GM21737 (cell line): Measurements from ENCODE around the gene DCAF8L1.
"Not testable (repeated sequence)": the region's sequence is repeated elsewhere in the genome, so short reads cannot be mapped to it uniquely, and the experiment has no call there.

Experiments used
- ATAC-seq: cut with Tn5 transposase; IDR thresholded peaks from one replicate; pipeline ENCODE4 v1.9.1; 2021; ENCODE audit warnings: mild to moderate bottlenecking, moderate library complexity; ENCODE audit not compliant: unreplicated experiment

Gene DCAF8L1

DNA sequence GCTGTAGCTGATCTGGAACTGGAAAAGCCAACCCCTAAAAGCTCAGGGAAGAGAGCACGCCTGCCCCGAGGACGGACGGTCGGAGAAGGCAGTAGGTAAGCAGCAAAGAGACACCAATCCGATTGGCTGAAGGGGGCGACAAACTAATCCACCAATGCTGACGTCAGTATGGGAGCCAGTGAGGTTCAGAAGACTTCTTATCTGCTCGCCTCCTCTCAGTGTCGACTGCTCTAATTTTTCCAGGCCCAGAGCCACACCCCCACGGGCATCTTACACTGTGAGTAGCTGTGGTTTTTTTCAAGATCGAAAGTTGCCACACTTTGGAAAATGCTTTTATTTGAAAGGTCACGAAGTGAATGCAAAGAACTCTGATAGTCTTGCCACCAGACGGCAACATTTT, at the start of gene DCAF8L1:
Gene DCAF8L1, minus strand, starts transcription at position 101 of the 400 bp plus-strand sequence. CDS start 115 bp downstream, outside the sequence.
- no peak for ATAC-seq

DNA sequence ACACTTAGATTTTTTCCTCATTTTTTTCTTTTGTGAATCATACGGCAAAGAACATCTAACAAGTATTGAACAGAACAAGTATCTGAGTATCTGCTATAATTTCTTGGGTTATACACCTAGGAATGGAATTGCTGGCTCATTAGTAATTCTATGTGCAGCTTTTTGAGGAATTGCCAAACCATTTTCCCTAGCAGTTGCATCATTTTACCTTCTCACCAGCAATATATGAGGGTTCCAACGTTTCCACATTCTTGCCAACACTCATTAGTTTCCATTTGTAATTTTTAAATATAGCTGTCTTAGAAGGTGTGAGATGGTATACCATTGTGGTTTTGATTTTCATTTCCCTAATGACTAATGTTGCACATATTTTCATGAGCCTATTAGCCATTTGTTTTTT, 41.1 kb upstream of the DCAF8L1 start:
- ATAC-seq = no peak

DNA sequence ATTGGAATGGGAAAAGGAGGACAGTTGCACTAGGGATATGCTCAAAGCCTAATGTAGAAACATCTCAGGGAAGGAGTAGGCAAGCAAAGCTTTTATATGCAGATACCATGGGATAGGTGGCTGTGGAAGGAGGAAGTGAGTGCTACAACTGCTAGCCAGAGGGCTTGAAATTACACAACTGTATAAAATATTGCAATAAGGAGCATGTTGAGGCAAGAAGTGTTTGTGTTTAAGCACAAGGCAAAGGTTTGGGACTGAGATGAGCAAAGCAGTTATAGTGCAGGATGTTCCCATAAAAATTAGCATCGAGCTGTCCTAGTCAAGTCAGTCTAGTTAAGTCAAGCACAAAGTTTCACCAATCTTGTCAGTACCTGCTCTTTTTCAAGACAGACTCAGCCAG, 35.6 kb upstream of the DCAF8L1 start:
- no peak for ATAC-seq

DNA sequence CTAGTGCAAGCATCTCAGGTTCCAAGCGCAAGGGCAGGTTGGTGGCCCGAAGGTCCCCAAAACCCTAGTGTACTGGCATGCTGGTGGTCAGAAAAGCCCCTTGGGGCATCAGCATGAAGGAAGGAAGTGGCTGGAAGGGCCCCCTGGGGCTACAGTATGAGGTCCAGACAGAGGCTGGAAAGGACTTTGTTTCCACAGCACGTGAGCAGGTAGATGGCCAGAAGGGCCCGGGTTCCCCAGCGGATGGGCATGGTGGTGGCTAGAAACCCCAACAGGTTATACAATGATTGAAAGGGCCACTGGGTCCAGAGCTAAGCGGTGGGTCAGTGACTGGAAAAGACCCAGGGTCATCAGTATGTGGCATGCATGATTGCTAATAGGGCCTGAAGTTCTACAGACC, 34.7 kb upstream of the DCAF8L1 start:
- ATAC-seq = no peak

DNA sequence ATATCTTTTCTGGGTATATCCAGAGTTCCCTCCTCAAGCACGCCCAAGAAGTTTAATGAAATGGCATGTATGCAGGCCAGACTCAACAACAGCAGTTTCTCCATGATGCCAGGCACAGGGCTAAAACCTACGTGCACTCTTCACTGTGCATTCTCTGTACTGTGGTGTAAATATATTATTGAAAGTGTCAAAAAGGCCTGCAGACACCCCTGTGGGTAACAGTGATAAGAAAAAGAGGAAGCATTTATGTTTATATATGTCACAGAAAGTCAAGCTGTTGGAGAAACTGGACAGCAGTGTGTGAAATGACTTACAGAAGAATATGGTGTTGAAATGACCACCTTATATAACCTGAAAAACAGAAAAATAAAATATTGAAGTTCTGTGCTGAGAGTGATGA, 29.6 kb upstream of the DCAF8L1 start:
- ATAC-seq = no peak

DNA sequence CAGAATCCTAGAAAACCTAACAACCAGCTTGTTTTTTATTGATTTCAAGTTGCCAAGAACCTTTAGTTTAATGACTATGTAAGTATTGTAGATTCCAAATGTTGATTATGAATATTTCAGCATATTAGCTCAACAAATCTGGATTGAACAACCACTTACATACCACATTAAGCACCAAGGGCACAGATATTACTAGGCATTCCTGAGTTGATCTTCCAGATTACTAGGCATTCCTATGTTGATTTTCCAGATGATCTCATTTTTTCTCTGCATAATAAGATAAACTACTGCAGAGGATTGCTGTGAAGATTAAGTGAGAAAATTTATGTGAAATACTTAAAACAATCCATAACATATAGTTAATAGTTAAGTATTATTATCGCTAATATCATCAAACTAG, 17.4 kb upstream of the DCAF8L1 start:
- no peak for ATAC-seq

DNA sequence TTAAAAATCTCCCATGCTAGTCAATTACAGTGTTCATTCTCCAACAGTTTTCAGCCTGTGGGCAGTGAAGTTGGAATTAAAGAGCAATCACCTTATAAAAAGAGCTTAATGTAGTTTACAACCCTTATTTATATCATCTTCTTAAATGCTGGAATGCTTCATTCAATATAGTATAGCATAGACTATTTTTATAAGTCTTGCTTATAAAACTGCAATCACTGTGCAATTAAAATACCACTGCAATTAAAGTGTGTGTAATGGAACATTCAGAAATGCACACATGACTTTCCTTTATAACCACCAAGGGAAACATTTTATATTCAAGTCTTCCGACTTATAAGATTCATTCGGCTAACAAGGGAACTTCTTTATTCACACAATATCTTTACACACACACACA, 16.4 kb upstream of the DCAF8L1 start:
- ATAC-seq = no peak

DNA sequence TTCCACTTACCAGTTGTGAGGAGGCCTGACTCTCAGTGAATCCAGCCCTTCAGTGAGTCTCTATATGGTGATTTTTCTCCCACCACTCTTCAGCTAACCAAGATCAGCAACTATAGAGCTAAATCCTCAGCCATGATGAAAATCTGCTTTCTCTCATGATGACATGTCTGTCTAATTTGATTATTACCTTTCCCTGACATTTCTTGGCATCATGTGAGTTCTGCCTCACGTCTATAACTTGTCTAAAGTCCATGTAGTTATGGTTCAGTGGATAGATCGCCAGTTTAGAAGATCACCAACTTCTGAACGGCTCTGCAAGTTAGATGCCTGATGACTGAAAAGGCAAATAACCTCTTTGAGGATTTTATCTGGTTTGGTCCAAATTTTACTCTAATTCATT, 14.9 kb upstream of the DCAF8L1 start:
- no peak for ATAC-seq

DNA sequence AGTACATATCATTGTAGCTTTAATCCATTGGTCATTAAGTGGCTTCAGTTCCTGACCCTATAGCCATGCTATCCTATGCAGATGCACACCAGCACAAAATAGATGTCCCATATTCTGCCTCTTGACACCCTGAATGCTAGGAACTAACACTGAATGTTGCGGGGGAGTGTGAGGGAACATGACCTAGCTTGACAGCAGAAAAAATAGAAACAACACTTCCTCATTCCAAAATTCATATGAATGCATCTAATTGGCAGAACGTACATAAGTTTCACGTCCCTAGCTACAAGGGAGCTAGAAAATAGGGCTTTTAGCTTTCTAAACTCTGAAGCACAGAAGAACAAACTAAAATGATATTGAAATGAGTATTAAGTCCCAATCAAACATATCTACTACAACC, 14.4 kb upstream of the DCAF8L1 start:
- no peak for ATAC-seq

DNA sequence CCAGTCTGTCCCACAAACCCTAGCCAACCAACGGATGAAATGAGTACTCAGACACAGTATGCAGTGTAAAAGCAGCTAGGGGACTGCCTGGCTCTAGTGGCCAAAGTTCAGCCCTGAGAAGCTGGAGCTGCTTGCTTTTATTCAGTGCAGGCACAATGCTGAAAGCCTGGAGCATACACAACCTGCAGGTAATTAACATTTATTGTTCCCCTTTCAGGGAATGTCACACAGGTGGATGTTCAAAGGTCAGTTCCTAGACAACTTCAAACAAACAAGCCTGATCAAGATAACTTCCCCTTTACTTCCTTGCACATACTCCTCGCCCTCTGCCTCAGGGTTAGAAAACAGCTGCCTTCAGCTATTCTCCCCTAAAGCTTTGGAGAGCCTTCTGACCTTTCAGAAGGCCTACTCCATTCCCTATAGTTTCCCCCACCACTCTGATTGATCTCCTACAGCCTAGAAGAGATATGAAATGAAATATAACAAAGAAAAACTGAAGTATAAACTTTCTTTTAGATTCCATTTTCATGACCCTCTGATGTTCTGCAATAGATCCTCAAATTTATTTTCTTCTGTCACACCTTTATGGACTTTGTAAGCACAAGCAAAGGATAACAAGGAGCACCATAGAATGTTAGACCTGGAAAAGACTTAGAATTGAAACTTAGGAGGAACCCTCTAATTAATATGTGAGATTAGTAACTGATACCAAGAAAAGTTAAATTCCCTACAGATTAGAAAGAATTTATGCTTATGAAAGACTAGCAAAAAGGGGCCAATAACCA, 6.8 kb upstream of the DCAF8L1 start:
- ATAC-seq = no peak

DNA sequence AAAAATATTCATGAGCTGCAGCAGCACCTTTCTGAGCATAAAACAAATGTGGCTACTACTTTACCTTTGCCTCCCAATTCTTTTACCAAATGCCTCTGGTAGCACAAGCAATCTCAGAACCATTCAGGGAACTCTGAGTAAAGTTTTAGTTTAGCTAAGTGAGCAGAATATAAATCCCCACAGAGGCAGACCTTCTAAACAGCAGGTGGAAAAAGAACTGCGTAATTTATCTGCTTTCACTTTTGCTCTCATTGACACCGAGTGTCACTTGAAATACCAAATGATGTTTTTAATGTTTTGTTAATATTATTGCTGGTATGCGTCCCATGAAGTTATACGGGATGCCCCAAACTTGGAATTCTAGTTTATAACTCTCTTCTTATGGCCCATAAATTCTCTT, 4.3 kb downstream of the DCAF8L1 start:
- not testable (repeated sequence) for ATAC-seq

DNA sequence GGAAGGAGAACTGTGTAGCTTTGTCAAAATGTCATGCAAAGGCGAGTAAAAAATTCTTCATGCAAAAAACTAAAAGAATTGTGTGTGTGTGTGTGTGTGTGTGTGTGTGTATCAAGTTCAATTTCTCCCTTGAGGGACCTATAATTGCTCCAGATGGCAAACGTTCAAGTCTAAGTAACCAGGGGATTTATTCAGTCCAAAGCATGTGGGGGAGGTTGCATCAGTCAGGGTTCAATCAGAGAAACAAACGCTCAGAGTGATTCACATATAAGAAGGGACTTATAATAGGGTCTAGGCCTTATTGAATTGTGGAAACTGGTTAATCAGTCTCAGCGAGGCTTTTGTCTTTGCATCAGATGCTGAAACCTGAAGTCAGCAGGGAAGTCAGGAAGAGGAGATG, 5.0 kb downstream of the DCAF8L1 start:
- no peak for ATAC-seq

DNA sequence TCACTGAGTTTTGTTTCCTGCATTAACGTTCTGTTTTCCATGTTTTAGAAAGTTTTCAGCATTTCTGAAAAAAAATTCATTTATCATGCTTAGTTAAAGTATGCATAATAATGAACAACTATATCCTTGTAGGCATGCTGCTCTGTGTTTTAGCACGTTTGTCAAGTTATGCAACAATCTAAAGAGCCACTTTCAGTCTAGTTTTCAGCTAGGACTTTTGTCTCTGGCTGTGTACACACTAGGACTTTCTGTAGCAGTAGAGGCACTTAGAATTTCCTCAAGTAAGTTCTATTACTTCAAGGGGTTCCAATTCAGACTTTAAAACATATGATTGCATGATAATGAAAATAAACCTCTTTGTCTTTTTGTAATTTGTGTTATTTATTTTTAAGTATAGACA, 12.4 kb downstream of the DCAF8L1 start:
- ATAC-seq = no peak

DNA sequence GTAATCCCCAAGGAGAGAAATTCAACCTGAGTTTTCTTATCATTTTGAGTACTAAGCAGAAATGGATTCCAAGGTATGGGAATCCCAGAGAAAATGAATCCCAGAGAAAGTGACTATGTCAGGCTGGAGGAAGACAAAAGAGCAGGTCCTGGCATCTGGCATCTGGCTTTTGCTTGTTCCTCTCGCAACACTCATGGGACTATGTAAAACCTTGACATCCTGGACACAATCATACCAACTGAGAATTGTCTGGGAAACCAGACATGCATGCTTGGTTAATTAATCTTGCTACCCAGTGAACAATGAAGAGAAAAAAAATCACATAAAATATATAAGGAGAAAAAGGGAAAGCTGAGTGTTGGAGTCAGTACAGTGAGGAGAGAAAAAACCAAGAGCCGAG, 12.9 kb downstream of the DCAF8L1 start:
- no peak for ATAC-seq

DNA sequence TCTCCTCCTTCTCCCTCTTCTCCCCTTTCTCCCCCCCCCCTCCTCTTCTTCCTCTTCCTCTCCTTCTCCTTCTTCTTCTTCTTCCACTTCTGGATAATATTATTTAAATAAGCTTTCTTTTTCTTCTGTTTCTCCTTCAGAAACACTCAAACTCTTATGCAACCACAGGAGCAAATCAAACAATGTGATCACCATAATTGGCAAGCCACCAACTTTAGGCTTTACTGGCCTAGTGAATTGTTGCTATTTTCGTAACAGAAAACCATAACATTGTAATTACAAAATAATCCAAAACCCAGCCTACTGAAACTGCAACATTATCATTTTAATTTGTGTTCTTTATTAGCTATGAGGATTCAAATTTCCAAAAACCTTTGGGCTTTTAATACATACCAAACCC, 14.3 kb downstream of the DCAF8L1 start:
- no peak for ATAC-seq

DNA sequence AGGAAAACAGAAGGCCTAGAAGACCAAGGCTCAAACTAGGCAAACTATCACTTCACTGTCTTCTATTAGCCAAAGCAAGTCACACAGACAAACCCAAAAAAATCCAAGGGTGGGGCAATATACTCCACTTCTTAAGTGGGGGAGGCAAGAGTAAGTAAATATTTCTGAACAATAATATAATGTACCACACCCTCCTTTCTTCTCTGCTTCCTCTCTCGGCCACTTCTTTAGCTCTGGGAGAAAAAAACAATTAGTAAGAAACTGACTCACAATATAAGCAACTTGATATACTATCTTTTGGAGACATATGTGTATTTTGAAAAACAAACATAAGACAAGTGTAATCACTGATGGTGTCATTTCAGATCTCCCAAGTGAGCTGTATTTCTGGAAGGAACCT, 14.8 kb downstream of the DCAF8L1 start:
- ATAC-seq = no peak

DNA sequence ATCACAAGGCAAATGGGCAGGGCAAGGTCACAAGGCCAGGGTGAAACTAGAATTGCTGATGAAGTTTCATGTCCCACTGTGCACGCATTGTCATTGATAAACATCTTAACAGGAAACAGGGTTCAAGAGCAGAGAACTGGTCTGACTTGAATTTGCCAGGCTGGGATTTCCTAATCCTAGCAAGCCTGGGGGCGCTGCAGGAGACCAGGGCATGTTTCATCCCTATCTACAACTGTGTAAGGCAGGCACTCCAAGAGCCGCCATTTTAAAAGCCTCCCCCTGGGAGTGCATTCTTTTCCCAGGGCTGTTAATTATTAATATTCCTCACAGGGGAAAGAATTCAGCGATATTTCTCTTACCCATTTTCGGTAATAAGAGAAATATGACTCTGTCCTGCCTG, 15.9 kb downstream of the DCAF8L1 start:
- ATAC-seq = not testable (repeated sequence)

DNA sequence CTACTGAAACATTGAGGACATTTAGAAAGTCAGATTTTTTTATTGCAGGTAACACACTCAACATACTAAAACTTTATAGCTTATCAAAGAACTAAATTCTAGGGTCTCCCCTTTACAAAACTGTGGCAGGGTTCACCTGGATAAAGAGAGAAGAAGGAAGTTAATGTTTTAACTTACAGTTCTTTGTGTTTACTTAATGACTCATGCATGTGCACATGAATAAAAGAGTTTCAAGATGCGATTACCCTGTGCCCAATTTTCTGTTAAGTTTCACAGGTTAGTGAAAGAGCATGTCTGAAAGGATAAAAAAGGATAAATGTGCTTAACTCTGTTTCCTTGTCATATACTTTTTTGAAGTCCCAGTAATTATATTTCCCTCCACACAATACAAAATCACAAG, 16.8 kb downstream of the DCAF8L1 start:
- no peak for ATAC-seq

DNA sequence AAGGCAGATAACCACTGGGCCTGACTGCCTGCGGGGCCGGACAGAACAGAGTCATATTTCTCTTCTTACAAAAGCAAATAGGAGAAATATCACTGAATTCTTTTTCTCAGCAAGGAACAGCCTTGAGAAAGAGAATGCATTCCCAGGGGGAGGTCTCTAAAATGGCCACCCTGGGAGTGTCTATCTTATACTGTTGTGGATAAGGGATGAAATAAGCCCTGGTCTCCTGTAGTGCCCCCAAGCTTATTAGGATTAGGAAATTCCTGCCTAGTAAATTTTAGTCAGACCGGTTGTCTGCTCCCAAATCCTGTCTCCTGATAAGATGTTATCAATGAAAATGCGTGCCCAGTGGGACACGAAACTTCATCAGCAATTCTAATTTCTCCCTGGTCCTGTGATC, 20.8 kb downstream of the DCAF8L1 start:
- not testable (repeated sequence) for ATAC-seq

DNA sequence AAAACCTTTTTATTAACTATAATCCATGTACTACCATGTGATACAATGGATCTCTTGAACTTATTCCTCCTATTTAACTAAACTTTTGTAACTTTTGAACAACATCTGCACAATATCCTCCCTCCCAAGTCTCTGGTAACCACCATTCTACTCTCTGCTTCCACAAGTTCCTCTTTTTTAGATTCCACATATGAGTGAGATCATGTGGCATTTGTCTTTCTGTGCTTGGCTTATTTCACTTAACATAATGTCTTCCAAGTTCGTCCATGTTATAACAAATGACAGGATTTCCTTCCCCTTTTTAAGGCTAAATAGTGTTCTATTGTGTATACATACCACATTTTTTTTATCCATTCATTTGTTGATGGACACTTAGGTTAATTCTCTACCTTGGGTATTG, 28.1 kb downstream of the DCAF8L1 start:
- no peak for ATAC-seq

DNA sequence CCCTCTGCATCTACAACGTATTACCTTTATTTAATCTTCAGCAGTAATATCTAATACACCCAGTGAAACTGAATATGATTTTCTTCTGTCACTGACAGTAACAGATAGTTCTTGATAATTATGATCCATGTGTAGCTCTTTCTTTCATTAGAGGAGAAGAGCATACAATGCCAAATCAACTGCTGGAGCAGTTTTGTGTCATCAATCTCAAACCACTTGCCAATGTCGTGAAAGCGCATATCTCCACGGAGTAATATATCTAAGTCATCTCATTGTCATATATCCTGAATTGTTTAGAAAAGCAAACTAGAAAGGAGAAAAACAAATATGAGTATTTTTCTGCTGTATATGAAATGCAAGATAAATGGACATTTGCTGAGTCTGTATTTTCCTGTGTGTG, 47.9 kb downstream of the DCAF8L1 start:
- no peak for ATAC-seq
